ENCODE results near the gene FSIP1. TPM values are rescaled to one million over a fixed set of nuclear protein-coding genes. Genes with fewer than 3 reads are reported as not detected.
A peak's percentile ranks its signal among the peaks of the same experiment; 100 is the strongest.

FSIP1 gene
- total RNA-seq, 6 experiments from 2014 or later = 0.07 to 0.74 (median 0.35) TPM; not detected in 1

GRCh38 chr15:39597336-39597735 is 185.3 kb downstream of the FSIP1 start:
- intact Hi-C loops (cut with DNase I) = no loop called here
- no peak overlapping the region for H3K27ac ChIP-seq

GRCh38 chr15:39596358-39597051 is 186.1 kb downstream of the FSIP1 start:
- H3K4me1 ChIP-seq = no peaks in the 10 kb centered on the region
- ATAC-seq (no peak), DNase-seq (no peak)
- H3K4me3 ChIP-seq = no peak overlapping the region
- peaks cover 0 to 34% (median 21%) of the 10 kb centered on the region in 4 donors for H3K36me3 ChIP-seq
- WGBS (ENCODE audit: insufficient coverage, low coverage, low lambda C conversion rate, missing lambda C conversion rate) = 67% methylated on average over 5 of the region's 5 CpGs
- intact Hi-C loops (cut with DNase I) = no loop called here
- no peaks in the 10 kb centered on the region for H3K9me3 ChIP-seq
- TF ChIP-seq CTCF (IDR thresholded peaks at IDR 0.05) = no peak
- no peak for TF ChIP-seq POLR2A (IDR thresholded peaks at IDR 0.05)
- H3K27me3 ChIP-seq = no peaks in the 10 kb centered on the region
- no peak overlapping the region for H3K27ac ChIP-seq

More at GRCh38 chr15:39597336-39597735, 185.3 kb downstream of the FSIP1 start:
- Histone ChIP-seq H3K27me3 (no peaks in the 10 kb centered on the region), H3K4me3 (no peak overlapping the region), H3K4me1 (no peaks in the 10 kb centered on the region), H3K36me3 (peaks cover 0 to 30% (median 16%) of the 10 kb centered on the region in 4 donors), H3K9me3 (no peaks in the 10 kb centered on the region)
- WGBS (ENCODE audit: insufficient coverage, low coverage, low lambda C conversion rate, missing lambda C conversion rate) = 79% methylated on average over 2 of the region's 2 CpGs
- TF ChIP-seq CTCF (IDR thresholded peaks at IDR 0.05) = no peak
- TF ChIP-seq POLR2A (IDR thresholded peaks at IDR 0.05) = no peak
- no peak for ATAC-seq
- DNase-seq = no peak

GRCh38 chr15:39595338-39596221 is 187.1 kb downstream of the FSIP1 start:
- H3K4me1 ChIP-seq = no peaks in the 10 kb centered on the region
- WGBS (ENCODE audit: insufficient coverage, low coverage, low lambda C conversion rate, missing lambda C conversion rate) = 74% methylated on average over 5 of the region's 8 CpGs
- H3K4me3 ChIP-seq = no peak overlapping the region
- no peak for DNase-seq
- no peak for ATAC-seq
- H3K9me3 ChIP-seq = no peaks in the 10 kb centered on the region
- intact Hi-C loops (cut with DNase I) = no loop called here
- TF ChIP-seq POLR2A (IDR thresholded peaks at IDR 0.05) = peak; percentile 9
- TF ChIP-seq CTCF (IDR thresholded peaks at IDR 0.05) = no peak
- no peaks in the 10 kb centered on the region for H3K27me3 ChIP-seq
- H3K36me3 ChIP-seq = peaks cover 0 to 43% (median 25%) of the 10 kb centered on the region in 4 donors
- no peak overlapping the region for H3K27ac ChIP-seq

- H3K4me1 ChIP-seq = no peaks in the 10 kb centered on the region
These were observed 187.9 kb downstream of the FSIP1 start for GRCh38 chr15:39594446-39595337.

More at GRCh38 chr15:39594446-39595337, 187.9 kb downstream of the FSIP1 start:
- no peak overlapping the region for H3K4me3 ChIP-seq
- no peak for TF ChIP-seq CTCF (IDR thresholded peaks at IDR 0.05)
- no peak for TF ChIP-seq POLR2A (IDR thresholded peaks at IDR 0.05)
- no peaks in the 10 kb centered on the region for H3K9me3 ChIP-seq
- H3K27ac ChIP-seq = no peak overlapping the region
- H3K36me3 ChIP-seq = peaks cover 0 to 50% (median 28%) of the 10 kb centered on the region in 4 donors
- ATAC-seq (no peak), DNase-seq (no peak)
- H3K27me3 ChIP-seq = no peaks in the 10 kb centered on the region
- 73% methylated on average over 5 of the region's 5 CpGs for WGBS (ENCODE audit: insufficient coverage, low coverage, low lambda C conversion rate, missing lambda C conversion rate)
- intact Hi-C loops (cut with DNase I) = no loop called here
